Neural cell (in vitro differentiated cells): ENCODE data around the gene DCLK1. TPM values are rescaled to one million over a fixed set of nuclear protein-coding genes. Genes with fewer than 3 reads are reported as not detected.

Experiments
- H2AFZ ChIP-seq: fragments of 200-600, 300-800 bp; sonication (generic), shearing (Covaris generic); 2 replicates; pipeline ENCODE4 v1.6.0; 2014; ENCODE audit warnings: low read depth, mild to moderate bottlenecking, antibody characterized with exemption, low read length, moderate library complexity
- H3F3A ChIP-seq: fragments of 200-600 bp; shearing (Covaris generic); 2 replicates; pipeline ENCODE4 v1.6.1; 2016; ENCODE audit warnings: mild to moderate bottlenecking, moderate library complexity, mixed read lengths, antibody characterized with exemption, low read length; ENCODE audit not compliant: insufficient read depth, poor library complexity, severe bottlenecking
- H3K27ac ChIP-seq: fragments of 200-600, 300-800 bp; sonication (generic), shearing (Covaris generic); 2 replicates; pipeline ENCODE4 v1.5.1; 2014; ENCODE audit warnings: mild to moderate bottlenecking, low read length, moderate library complexity
- H3K27me3 ChIP-seq: fragments of 300-800, 200-600 bp; sonication (generic), shearing (Covaris generic); 2 replicates; pipeline ENCODE4 v1.6.0; 2014; ENCODE audit warnings: mild to moderate bottlenecking, low read depth, low read length, moderate library complexity; ENCODE audit not compliant: insufficient read depth
- H3K36me3 ChIP-seq: fragments of 300-800, 200-600 bp; sonication (generic), shearing (Covaris generic); 2 replicates; pipeline ENCODE4 v1.5.1; 2014; ENCODE audit warnings: mild to moderate bottlenecking, antibody characterized with exemption, low read length, moderate library complexity; ENCODE audit not compliant: insufficient read depth
- H3K4me2 ChIP-seq: fragments of 300-800, 200-600 bp; sonication (generic), shearing (Covaris generic); 2 replicates; pipeline ENCODE4 v1.6.0; 2014; ENCODE audit warnings: mild to moderate bottlenecking, low read length
- H3K4me3 ChIP-seq: fragments of 300-800, 200-600 bp; sonication (generic), shearing (Covaris generic); 2 replicates; pipeline ENCODE4 v1.5.1; 2014; ENCODE audit warnings: mild to moderate bottlenecking, low read length, moderate library complexity
- H3K79me2 ChIP-seq: fragments of 200-600 bp; shearing (Covaris generic); replicated peaks from 2 replicates; pipeline ENCODE4 v1.6.0; 2014; ENCODE audit warnings: mild to moderate bottlenecking, low read length, moderate library complexity; ENCODE audit not compliant: insufficient read depth
- H3K9ac ChIP-seq: fragments of 300-800, 200-600 bp; sonication (generic), shearing (Covaris generic); 2 replicates; pipeline ENCODE4 v1.6.1; 2016; ENCODE audit warnings: mild to moderate bottlenecking, low read length, mixed read lengths
- H3K9me2 ChIP-seq: fragments of 200-600 bp; shearing (Covaris generic); 2 replicates; pipeline ENCODE4 v1.6.1; 2016; ENCODE audit warnings: mild to moderate bottlenecking, low read length, mixed read lengths; ENCODE audit not compliant: insufficient read depth
- H3K9me3 ChIP-seq: fragments of 200-600, 300-800 bp; sonication (generic), shearing (Covaris generic); 2 replicates; pipeline ENCODE4 v1.6.1; 2016; ENCODE audit warnings: mild to moderate bottlenecking, mixed run types, low read length, moderate library complexity, mixed read lengths
- H4K20me1 ChIP-seq: fragments of 200-600 bp; shearing (Covaris generic); 2 replicates; pipeline ENCODE4 v1.6.1; 2016; ENCODE audit warnings: mild to moderate bottlenecking, mixed run types; ENCODE audit not compliant: insufficient read depth
- CTCF ChIP-seq: fragments of 450-650 bp; IDR thresholded peaks from 2 replicates; pipeline ENCODE4 v1.5.1; 2014; ENCODE audit warnings: antibody characterized with exemption, mild to moderate bottlenecking, moderate library complexity; ENCODE audit not compliant: poor library complexity, severe bottlenecking
- EP300 ChIP-seq: fragments of 450-650 bp; conservative IDR thresholded peaks from 2 replicates; pipeline ENCODE4 v1.6.1; 2014; ENCODE audit warnings: antibody characterized with exemption, mild to moderate bottlenecking, moderate library complexity; ENCODE audit not compliant: poor library complexity, severe bottlenecking
- EZH2 ChIP-seq: fragments of 200-600, 300-800 bp; shearing (Covaris generic), sonication (generic); IDR thresholded peaks from 2 replicates; pipeline ENCODE4 v1.6.1; 2014; ENCODE audit warnings: antibody characterized with exemption, low read length, borderline replicate concordance, mild to moderate bottlenecking; ENCODE audit not compliant: insufficient read depth, poor library complexity, severe bottlenecking
- MXI1 ChIP-seq: fragments of 450-650 bp; conservative IDR thresholded peaks from 2 replicates; pipeline ENCODE4 v1.6.1; 2014; ENCODE audit warnings: antibody characterized with exemption, mild to moderate bottlenecking; ENCODE audit not compliant: poor library complexity, severe bottlenecking
- POLR2AphosphoS5 ChIP-seq: IDR thresholded peaks from 2 replicates; pipeline ENCODE4 v1.6.1; 2012
- RAD21 ChIP-seq: fragments of 450-650 bp; conservative IDR thresholded peaks from 2 replicates; pipeline ENCODE4 v1.6.1; 2014; ENCODE audit warnings: antibody characterized with exemption, mild to moderate bottlenecking, moderate library complexity
- REST ChIP-seq: IDR thresholded peaks from 2 replicates; pipeline ENCODE4 v1.6.1; 2012; ENCODE audit warnings: borderline replicate concordance
- SMC3 ChIP-seq: fragments of 450-650 bp; conservative IDR thresholded peaks from 2 replicates; pipeline ENCODE4 v1.6.1; 2014; ENCODE audit warnings: antibody characterized with exemption, mild to moderate bottlenecking, moderate library complexity; ENCODE audit not compliant: poor library complexity
- TAF1 ChIP-seq: IDR thresholded peaks from 2 replicates; pipeline ENCODE4 v1.6.1; 2012; ENCODE audit warnings: low read depth
- polyA plus RNA-seq: library from polyadenylated mRNA; depleted of rRNA; stranded (reverse); fragments of >200 nt; gene quantifications from 2 replicates; pipeline ENCODE4 v1.2.3, GENCODE V29; 2014

DCLK1 gene
- polyA plus RNA-seq, 1 donor from 2014 or later = 124 TPM

GRCh38 chr13:35769812-35770211 is 361.4 kb downstream of the DCLK1 start (continued):
- TF ChIP-seq REST = no peak

GRCh38 chr13:35768551-35768950 is 362.6 kb downstream of the DCLK1 start:
- Histone ChIP-seq H3K9ac (no peak overlapping the region), H3K9me2 (no peaks in the 10 kb centered on the region), H3K36me3 (peaks cover 6% of the 10 kb centered on the region), H3K27me3 (no peaks in the 10 kb centered on the region), H2AFZ (no peak overlapping the region), H3F3A (peaks cover 5% of the 10 kb centered on the region), H3K27ac (no peak overlapping the region), H3K4me3 (no peak overlapping the region), H3K9me3 (no peaks in the 10 kb centered on the region), H3K4me2 (no peak overlapping the region), H3K79me2 (no peaks in the 10 kb centered on the region), H4K20me1 (no peaks in the 10 kb centered on the region)
- TF ChIP-seq MXI1 = no peak
- no peak for TF ChIP-seq TAF1
- TF ChIP-seq EP300 = no peak
- TF ChIP-seq POLR2AphosphoS5 = no peak
- TF ChIP-seq REST = no peak
- no peak for TF ChIP-seq RAD21
- no peak for TF ChIP-seq CTCF
- TF ChIP-seq SMC3 = no peak
- TF ChIP-seq EZH2 = no peak
